HPDE6-E6E7 (cell line): ENCODE data around the gene CD40.

Source experiments
- DNase-seq: peaks from one replicate; pipeline ENCODE4 v3.0.0; 2011; ENCODE audit warnings: missing footprints; ENCODE audit errors: extremely low spot score

CD40 gene

DNA sequence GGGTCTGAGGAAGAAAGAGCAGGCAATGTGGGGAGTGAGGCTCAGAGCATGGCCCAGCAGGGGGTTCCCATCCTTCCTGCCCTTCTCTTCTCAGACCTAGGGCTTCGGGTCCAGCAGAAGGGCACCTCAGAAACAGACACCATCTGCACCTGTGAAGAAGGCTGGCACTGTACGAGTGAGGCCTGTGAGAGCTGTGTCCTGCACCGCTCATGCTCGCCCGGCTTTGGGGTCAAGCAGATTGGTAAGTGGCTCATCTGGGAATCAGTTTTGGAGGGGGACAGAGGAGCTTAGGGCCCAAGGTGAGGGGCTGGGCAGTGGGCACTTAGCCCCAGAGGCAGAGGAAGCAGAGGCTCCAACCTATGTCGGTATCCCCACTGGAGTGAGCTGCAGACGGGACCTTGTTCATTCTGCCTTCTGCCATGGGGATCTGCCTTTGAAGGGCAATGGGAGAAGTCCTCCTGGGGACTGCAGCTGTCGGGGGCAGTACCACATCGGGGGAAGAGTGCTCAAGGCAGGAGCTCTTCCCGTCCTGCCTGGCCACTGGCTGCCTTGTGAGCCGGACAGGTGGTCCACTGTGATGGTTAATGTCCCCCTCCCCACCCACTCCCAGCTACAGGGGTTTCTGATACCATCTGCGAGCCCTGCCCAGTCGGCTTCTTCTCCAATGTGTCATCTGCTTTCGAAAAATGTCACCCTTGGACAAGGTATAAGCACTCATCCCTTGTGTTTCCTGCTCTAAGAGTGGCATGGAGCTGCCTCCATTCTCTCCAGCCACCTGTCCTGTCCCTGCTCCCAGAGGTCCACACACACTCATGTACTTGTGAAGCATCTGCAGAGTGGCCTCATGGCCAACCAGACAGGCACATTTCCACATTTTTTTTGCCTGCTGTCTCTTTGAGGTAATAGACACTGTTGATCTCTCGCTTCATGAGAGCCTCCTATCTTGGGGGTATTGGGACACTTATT, 4.7 kb downstream of the CD40 start:
- DNase-seq: no peak

DNA sequence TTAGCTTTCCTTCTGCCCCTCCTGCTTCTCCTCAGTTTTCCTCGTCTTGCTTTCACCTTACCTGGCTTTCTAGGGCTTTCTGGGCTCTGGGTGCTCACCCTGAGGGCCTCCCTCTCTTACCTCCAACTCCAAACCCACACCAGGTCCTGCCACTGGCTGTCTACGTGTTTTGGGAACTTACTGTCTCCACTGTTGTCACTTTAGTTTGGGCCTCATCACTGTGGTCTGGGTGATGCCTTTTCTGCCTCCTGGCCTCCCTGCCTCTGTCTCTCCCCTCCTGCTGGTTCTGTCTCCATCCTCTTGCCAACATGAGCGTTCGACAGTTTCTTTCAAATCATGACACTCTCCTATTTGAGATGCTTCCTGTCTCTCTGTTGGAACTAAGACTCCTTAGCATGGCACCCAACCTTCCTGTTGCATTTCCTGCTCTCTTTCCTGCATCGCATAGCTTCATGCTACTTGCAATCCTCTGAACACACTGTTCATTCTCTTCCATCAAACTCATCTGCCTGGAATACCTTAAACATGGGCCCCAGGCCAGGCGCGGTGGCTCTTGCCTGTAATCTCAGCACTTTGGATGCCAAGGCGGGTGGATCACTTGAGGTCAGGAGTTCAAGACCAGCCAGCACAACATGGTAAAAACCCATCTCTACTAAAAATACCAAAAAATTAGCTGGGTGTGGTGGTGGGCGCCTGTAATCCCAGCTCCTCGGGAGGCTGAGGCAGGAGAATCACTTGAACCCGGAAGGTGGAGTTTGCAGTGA, 5.5 kb downstream of the CD40 start:
- no peak for DNase-seq

DNA sequence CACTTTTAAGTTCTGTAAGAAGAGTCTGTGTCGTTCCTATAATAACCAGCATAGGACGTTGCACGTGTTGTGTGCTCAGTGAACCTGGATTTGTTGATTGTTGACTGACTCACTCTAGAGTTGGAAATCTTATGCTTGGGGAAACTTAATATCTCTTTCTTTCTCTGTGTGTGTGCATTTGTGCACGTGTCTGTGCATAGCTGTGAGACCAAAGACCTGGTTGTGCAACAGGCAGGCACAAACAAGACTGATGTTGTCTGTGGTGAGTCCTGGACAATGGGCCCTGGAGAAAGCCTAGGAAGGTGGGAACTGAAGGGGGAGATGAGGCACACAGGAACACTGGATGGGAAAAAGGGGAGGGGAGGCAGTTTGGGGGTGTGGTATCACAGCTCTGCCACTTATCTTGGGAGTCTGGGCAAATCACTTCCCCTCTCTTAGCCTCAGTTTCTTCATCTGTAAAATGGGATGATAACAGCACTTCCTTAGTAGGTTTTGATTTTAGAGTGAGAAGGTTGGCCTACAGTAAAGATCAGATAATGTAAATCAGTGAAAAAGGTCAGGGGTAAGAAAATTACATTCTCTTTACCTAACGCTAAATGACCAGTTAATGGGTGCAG, 8.4 kb downstream of the CD40 start:
- DNase-seq: no peak

DNA sequence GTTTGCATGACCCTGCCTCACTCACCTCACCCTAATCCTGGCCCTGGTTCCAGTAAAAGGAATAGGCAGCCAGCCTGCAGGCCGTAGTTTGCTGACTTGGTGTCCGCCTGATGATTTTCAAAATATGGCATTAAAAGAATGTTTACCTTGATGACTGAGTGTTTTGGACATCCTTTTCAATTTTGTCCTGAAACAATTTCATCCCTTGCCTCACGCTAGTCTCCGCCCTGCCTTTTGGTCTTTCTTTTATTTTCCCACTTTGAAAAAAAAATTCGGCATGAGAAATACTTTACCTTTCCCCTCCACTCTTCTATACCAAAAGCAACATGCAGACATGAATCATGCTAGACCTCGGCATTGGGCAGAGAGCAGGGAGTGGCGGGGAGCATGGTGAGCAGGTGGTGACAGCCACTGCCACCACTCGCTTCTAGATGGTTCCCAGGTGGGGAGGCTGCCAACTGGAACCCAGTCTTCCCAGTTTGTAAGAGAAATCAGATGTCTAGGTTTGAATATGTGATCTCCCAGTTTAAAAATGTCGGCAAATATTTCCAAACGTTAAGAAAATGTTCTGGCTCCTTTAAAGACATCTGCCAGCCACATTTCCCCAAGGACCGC, 9.4 kb downstream of the CD40 start:
- DNase-seq: no peak

DNA sequence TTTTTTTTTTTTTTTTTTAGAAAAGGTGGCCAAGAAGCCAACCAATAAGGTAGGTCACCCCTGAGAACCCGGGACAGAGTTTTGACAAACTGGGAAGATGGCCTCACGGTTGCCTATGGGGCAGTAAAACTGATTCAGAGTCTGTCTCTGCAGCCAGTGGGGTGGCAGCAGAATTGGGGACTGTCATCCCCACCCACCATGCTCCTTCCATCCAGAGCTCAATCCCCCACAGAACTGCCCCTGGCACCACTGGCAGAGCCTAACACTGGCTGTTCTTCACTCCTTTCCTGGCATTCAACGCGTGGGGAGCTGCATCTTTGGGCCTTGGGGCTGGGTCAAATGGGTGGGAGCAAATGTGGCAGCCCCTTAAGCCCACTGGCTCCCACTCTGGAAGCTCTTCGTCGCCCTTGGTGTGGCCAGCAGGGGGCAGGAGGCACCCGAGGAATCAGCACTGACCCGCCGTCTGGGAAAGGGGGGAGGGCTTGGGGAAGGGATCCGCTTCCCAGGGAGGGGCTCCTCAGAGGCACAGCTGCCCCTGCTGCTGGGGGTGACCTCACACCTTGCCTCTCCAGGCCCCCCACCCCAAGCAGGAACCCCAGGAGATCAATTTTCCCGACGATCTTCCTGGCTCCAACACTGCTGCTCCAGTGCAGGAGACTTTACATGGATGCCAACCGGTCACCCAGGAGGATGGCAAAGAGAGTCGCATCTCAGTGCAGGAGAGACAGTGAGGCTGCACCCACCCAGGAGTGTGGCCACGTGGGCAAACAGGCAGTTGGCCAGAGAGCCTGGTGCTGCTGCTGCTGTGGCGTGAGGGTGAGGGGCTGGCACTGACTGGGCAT, 10.4 kb downstream of the CD40 start:
- no peak for DNase-seq

DNA sequence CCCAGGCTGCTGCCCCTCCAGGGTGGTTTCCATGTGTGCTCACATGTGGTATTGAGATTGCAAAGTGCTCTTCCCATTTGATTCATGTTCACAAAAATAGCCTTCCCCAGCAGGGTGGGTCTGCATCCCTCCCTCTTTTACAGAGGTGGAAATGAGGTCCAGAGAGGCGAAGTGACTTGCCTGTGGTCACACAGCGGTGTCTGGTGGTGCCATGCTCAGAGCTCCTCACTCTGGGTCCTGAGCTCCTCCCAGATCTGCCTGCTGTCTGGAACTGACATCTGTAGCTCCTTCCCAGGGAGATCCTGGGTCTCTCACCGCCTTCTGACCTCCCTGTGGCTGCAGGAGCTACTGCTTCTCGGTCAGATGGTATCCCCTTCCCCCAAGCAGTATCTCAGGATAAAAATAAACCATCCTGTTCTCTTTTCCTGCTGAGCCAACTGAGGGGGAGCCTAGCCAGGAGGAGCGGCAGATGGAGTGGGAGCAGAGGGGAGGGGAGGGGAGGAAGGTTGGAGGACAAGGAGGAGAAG, 11.9 kb downstream of the CD40 start:
- no peak for DNase-seq

DNA sequence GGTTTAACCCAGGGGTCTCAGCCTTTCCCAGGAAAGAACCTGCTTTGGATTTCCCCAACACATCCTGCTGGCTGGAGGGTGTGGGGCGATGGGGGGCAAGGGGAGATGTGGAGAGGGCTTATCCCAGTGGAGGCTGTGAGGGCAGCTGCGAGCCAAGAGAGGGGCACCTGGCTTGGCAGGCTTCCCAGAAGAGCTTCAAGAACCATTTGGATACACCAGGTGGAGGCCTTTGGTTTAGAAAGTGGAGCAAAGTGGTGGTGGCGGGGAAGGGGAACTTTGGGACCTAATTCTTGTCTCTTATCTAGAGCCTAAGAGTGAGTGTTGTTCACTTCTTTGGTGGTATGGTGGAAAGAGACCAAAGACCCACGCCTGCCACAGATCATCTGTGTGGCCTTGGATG, 12.4 kb downstream of the CD40 start:
- DNase-seq: no peak

DNA sequence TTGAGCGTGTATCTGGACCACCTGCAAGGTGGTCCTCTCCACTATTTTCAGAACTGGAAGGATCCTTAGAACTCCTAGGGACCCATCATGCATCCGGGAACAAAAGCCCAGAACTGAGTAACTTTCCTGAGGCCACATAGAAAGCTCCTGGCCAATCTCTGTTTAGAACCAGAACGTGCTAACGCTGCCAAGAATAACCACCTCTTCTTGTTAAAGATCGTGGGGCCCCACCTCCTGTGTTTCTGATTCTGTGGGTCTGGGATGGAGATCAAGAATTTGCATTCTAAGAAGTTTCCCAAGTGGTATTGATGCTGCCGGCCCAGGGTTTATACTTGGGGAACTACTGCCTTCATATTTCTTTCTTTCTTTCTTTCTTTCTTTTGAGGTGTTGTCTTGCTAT, 13.3 kb downstream of the CD40 start:
- DNase-seq: no peak

DNA sequence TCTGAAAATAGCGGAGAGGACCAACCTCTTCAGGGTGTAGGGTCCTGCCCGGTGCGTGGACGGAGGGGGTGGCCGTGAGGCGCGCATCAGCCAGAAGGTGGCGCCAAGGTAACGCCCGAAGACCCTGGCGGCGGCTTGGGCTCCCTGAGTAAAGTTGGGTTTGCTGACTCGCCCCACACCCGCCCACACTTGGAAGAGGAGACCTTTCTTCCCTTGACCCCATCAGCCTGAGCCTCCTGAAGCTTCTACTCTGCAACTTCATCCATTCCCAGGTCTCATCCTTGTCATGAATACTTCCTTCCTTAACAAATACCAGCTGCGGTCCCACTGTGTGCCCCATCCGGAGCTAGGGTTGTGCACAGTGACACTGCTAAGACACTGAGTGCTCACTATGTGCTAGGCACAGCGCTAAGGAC, 14.6 kb downstream of the CD40 start:
- peak; percentile 92 for DNase-seq

DNA sequence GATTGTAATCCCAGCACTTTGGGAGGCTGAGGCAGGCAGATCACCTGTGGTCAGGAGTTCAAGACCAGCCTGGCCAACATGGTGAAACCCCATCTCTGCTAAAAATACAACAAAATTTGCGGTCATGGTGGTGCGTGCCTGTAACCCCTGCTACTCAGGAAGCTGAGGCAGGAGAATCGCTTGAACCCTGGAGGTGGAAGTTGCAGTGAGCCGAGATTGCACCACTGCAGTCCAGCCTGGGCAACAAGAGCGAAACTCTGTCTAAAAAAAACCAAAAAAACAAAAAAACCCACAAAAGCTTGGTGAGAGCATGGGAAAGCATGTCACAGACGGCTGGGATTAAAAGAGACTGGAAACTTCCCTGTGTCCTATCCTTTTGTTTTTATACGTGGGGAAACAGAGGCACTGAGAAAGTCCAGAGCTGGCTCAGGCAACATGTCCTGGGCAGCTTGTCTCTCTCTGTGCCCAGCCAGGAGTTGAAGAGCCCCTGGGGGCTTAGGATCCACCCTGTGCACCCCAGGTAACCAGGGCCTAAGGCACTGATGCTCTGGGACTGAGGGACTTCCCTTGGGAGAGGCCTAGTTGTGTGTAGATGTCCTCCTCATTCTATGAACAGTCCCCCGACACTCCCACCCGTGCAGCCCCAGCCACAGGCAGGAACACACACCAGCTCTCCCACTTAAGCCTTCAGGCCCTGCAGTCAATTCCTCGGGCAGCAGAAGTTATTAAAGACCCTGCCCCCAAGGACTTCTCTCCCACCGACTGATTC, 16.0 kb downstream of the CD40 start:
- no peak for DNase-seq

DNA sequence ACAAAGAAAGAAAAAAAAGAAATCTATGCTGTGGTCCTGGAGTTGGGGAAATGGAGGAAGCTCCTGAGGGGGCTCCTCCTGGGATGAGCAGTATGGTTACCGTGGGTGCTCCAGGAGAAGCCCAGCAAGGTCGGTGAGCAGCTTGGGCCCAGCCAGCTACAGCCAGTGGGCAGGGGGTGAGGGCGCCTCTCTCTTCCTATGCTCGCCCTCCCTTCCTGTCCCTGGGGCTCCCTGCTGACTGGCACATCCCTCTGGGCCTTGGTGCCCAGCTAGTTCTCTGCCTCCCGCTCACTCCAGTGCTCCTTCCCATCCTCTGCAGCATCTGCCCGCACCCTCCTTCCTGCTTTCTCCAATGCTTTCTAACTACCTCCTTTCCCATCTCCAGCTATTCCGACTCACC, 16.6 kb downstream of the CD40 start:
- no peak for DNase-seq

DNA sequence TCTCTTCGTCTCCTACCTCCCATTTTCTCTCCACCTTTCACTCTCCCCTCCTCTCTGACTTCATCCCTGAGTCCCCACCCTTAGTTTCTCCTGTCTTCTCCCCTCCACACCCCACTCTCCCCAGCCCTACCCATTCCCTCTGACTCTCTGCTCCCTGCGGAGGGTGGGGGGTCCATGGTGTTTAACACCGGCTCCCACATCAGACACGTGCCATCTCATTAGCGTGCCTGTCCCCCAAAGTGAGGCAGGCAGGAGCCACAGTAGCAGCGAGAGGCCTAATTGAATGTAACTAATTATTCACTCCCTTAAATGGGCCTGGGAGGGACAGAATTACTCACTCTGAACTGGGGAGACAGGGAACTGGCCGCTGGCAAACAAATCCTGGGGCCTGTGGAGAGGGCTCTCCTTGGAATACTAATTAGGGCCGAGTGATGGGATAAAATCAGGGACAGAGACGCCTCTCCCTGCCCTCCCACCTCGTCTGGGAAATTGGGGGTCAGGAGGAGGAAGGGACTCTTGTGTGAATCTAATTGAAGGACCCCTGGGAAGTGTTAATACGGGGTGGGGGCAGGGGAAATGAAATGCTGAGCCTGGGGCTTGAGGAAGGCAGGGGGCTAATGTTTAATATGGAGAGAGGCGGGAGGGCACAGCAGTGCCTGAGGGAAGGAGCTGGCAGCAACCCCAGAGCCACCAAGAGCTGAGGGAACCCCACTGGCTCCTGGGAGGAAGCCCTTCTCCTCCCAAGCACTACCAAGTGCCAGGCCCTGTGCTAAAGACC, 17.9 kb downstream of the CD40 start:
- DNase-seq: no peak

DNA sequence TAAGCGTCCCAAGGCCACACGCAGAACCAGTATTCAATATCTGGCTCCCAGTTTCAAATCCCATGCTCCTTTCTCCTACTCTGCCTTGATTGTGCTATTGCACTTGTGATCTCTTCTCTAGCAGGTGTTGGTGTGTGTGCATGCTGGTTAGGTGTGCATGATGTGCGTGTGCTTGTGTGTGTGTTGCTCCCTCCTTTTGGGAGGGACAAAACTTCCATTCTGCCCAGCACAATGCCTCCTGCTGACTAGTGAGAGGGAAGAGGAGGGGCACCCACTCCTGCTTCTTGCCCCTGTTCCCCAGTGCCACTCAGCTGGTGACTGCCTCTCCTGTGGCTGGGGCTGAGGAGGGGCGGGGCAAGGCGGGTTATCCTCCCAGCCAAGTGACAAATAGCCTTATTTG, 19.7 kb downstream of the CD40 start:
- DNase-seq: no peak

DNA sequence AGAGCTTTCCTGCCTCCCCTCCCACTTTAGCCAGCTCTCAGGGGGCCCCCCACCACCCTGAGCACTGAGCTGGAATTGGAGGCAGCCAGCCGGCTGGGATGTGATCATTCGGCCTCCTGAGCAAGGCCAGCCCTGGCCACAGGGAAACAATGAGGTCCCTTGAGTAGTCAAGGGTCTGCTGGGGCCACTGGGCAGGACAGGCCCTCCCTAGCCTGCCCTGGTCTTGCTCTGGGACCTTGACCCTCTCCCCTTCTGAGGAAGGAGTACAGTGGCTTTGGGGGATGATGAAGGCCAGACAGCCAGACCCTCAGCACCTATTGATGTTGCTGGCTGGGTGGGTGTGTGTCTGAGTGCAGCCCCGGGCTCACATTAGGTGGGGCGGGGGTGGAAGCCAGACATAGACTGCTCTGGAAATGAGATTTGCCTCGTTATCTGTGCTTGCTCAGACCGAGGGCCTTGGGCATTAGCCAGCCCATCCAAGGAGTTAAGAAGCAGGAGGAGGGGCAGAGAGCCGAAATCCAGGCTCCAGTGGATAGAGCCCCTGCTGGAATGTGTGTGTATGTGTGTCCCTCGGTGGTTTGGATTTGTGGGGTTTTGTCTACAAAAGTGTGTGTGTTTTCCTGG, 21.3 kb downstream of the CD40 start:
- no peak for DNase-seq

DNA sequence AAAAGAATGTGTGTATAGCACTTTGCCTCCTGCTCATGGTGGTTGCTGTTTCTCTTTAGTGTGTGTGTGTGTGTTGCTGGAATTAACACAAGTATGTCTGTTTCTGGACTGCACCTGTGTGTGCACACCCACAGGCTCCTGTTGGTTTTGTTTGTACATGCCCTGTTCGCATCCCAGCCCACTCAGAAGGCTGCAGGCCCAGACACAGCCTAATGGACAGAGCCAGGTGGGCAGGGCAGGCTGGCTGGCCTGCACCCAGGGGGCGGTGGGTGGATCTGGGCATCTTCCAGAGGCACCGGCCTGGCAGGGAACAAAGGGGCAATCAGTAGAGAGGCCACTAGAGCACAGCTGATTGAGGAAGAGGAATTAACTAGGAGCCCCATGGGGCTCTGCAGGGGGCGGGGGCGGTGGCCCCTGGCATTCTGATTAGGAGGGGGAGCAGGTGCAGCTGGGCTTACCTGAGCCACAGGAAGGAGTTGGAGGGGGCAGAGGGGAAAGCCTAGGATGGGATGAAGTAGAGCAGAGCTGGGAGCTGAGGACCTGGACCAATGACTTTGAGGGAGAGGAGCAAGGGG, 21.9 kb downstream of the CD40 start:
- DNase-seq: peak; percentile 72

DNA sequence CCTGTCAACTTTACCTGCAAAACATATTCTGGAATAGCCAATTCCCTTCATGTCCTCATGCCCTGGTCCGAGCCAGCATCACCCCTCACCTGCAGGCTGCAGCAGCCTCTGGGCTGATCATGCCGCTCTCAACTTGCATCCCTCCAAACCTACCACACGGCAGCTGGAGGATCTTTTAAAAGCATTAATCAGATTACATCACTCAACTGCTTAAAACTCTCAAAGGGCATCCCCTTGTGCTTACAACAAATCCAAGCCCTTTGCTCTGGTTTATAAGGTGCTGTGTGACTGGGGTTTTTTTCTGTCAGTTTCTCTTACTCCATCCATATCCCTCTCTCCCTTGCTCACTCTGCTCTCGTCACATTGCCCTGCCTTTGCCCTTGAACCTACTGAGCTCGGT, 24.0 kb downstream of the CD40 start:
- no peak for DNase-seq

DNA sequence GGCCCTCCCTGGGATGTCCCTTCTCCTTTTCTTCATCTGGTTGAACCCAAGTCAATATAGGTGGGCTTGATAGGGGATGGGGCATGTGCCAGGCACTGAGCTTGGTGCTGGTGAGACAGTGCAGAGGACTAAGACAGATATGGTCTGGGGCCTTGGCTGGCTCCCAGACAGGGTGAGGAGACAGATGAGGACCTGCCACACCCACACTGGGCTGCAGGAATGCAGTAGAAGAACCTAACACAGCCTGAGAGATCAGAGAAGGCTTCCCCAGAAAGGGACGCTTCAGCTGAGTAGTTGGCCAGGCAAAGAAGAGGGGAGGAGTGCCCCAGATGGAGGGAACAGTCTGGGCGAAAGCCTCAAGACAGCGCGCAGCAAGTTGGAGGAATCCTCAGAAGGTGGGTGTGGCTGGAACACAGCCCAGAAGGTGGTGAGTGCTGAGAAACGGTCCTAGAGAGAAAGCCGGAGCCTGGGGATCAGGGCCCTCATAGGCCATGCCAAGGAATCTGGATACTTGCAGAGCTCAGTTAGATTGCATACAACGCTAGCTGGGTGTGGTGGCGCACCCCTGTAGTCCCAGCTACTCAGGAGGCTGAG, 26.4 kb downstream of the CD40 start:
- DNase-seq: no peak

DNA sequence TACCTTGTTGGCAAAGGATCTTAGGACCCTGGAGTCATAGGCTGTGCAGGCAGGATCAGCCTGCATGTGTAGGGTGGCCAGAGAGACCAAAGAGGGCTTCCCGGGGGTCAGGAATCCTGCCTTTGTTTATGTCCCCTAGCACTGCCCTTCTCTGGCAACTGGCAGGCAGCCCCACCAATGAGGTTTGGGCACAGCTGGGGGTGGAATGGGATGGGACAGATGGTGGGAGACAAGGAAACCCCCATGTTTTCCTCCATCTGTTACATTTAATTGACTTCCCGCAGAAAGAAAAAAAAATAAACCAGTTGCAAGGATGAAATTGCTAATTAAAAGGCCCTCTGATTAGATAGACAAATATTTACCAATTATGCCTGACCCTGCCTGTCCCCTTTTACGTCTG, 27.6 kb downstream of the CD40 start:
- DNase-seq: no peak
